Esophagus mucosa (tissue), 1 donor: ENCODE data around the gene C19orf67. TPM values are rescaled to one million over a fixed set of nuclear protein-coding genes. Genes with fewer than 3 reads are reported as not detected.
A peak's percentile ranks its signal among the peaks of the same experiment; 100 is the strongest.
"Not testable (repeated sequence)": the region's sequence is repeated elsewhere in the genome, so short reads cannot be mapped to it uniquely, and the experiment has no call there.

ENCODE experiments used
- ATAC-seq: fragments of 200-7000 bp; cut with Tn5 transposase; one replicate; pipeline ENCODE4 v1.9.1; 2020
- total RNA-seq: library from RNA; stranded (reverse); gene quantifications from one replicate; pipeline ENCODE4 v1.2.4, GENCODE V29; 2023
- donor health status: DM: yes; HTN: yes; CAD: no.

Gene C19orf67
- total RNA-seq, 1 donor from 2014 or later, result 0.12 TPM

DNA sequence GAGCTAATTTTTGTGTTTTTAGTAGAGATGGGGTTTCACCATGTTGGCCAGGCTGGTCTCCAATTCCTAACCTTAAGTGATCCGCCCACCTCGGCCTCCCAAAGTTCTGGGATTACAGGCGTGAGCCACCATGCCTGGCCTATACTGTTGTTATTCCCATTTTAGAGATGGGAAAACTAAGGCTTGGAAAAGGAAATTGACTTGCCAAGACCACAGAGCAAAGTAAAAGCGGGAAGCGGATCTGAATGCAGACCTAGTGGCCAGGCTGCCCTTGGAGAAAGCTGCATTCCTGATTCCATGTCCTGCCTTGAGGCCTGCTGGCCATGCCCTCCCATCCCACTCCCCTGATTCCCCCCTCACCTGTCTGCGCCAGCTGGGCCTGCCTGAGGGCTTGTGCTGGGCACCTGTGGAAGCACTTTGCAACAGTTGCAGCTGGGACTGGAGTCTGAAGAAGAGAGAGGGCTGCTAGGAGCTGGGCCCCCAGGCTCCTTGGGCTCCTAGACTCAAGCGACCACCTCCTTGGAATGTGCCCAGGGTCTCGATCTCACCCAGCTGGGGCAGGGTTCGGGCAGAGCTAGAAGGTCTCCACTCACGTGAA is 29.4 kb downstream of the C19orf67 start:
- no peak for ATAC-seq

DNA sequence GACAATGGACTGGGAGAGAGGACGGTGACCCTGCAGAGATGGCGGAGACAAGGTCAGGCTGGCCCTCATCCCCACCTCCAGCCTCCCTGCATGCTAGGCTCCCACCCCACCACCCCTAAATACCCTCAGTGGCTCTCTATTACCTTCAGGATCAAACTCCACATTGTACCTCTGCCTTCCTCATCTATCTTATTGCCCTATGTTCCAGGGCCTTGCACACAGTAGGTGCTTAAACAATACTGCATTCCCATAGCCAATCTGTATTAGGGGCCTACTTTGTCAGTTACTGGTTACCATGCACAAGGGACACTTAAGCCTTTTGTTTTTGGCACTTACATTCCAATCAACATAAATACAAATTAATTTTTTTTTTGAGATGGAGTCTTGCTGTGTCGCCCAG is 30.2 kb downstream of the C19orf67 start:
- no peak for ATAC-seq

DNA sequence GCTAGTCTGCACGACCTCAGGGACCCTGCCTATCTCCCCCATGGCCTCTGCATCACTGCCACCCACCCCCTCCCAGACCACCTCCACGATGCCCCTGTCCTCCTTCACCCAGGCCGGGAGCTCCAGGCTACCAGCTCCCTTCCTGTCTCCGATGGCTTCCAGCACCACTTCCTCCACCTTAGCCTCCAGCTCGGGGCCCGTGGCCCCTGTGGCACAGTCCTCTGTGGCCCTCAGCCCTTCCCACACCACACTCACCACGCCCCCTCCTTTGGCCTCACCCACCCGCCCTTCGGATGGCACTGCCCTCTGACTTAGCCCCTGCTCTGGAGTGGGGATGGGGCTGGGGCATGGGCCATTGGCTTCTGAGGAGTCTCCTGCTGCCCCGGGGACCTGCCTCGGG is 30.9 kb downstream of the C19orf67 start:
- no peak for ATAC-seq

DNA sequence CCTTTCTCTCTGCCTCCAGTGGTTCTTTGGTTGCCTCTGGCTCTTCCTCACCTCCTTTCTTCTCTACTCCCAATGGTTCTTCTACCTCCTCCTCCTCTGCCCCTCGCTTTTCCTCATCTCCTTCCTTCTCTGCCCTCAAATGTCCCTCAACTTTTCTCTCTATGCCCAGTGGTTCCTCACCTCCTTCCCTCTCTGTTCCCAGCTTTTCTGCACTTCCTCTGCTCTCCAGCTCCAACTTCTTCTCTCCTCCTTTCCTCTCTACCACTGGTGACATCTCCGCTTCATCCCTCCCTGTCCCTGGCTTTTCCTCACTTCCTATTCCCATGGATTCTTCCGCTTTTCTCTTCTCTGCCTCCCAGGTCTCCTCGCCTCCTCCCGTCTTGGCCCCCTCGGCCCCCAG is 31.5 kb downstream of the C19orf67 start:
- ATAC-seq, result no peak

DNA sequence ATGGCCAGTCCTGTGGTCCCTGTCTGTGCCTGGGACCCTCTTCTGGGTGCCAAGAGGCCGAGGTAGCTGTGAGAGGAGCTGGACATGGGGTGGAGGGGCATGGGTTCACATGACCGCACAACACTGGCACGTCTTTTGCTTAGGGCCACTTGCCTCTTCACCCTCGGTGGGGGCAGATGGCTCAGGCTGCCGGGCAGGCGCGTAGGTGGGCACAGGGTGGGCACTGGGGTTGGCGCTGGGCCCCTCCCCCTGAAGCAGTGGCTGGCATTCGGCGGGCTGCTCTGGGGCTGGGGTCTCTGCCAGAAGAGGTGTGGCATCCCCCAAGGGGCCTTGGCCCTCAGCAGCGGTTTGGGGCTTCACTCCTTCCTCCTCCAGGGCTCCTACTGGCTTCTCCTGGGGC is 32.1 kb downstream of the C19orf67 start:
- peak; percentile 10 for ATAC-seq

DNA sequence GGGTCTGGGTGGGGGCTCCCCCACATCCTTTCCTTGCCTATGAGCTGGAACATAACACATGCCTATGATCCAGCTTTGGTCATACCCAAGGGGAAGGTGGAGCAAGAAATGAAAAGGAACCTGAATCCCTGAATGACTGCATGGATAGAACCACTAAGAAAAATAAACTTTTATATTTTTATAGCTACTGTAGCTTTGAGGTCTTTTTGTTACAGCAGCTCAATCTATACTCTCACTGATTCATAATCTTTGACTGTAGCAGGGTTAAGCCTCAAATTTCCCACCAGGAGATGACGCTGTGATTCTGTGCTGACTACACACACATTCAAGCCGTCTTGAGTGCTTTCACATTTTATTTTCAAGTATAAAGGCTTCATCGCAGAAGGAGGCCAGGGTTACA is 32.6 kb downstream of the C19orf67 start:
- no peak for ATAC-seq

DNA sequence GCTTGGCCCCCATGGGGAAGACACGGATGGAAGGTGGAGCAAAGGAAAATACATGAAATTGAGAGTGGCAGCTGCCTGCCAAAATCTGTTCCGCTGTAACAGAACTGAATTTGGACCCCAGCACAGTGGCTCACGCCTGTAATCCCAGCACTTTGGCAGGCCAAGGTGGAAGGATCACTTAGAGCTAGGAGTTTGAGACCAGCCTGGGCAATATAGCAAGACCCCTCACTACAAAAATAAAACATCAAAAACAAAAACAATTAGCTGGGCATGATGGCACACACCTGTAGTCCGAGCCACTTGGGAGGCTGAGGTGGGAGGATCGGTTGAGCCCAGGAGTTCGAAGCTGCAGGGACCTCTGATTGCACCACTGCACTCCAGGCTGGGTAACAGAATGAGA is 33.1 kb downstream of the C19orf67 start:
- ATAC-seq, result no peak

DNA sequence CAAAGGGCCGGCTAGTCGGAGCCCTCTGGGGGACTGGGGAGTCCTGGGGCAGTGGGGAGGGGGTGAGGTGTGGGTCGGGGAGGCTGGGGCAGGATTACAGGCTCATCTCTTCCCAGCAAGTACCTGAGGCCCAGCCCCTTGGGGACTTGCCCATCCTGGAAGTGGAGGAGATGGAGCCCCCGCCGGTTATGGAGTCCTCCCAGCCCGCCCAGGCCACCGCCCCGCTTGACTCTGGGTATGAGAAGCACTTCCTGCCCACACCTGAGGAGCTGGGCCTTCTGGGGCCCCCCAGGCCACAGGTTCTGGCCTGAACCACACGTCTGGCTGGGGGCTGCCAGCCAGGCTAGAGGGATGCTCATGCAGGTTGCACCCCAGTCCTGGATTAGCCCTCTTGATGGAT is 33.6 kb downstream of the C19orf67 start:
- no peak for ATAC-seq

DNA sequence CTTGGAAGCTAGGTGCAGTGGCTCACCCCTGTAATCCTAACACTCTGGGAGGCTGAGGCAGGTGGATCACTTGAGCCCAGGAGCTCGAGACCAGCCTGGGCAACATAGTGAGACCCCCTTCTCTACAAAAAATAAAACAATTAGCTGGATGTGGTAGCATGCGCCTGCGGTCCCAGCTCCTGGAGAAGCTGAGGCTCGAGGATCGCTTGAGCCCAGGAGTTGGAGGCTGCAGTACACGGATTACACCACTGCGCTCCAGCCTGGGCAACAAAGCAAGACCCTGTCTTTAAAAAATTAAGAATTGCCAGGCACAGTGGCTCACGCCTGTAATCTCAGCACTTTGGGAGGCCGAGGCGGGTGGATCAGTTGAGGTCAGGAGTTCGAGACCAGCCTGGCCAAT is 34.6 kb downstream of the C19orf67 start:
- ATAC-seq, result not testable (repeated sequence)

DNA sequence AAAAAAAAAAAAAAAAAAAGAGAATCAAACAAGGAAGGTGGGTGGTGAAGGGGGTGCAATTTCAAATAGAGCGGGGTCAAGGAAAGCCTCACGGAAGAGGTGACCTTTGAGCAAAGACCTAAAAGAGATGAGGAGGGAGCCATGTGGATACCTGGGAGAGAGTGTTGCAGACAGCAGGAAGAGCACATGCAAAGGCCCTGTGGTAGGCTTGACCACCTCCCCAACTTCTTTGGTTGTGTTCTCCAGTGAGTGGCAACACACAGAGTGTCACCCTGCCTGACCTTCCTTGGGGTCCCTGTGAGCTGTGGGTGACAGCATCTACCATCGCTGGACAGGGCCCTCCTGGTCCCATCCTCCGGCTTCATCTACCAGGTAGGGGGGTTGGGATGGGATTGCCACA is 35.1 kb downstream of the C19orf67 start:
- ATAC-seq, result no peak

DNA sequence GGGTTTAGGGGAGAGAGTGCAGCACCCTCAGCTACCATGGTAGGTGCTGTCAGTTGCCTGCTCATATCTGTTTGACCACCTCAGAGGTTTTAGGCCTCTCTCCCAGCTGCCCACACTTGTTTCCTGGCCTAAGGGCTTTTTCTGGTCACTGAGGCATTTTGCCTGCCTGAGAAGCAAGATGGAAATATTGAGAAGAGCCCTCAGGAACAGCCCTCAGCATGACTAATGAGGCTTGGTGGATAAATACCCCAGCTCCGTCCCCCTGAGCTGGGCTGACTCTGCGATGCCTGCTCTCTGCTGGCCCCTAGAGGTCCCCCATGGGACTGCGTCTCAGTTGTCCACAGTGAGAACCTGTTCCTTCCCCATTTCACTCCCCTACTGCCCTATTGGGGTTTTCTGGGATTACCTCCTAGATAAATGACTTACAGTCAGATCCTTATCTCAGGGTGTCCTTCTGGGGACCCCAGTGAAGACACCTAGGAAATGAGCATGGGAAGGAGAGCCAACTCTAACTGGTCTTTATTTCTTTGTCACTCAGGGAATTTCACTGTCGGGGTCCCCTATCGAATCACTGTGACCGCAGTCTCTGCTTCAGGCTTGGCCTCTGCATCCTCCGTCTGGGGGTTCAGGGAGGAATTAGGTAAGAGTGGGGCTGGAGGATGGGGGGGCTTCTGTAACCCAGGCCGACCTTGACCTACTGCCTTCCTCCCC is 37.0 kb downstream of the C19orf67 start:
- ATAC-seq, result peak; percentile 73

DNA sequence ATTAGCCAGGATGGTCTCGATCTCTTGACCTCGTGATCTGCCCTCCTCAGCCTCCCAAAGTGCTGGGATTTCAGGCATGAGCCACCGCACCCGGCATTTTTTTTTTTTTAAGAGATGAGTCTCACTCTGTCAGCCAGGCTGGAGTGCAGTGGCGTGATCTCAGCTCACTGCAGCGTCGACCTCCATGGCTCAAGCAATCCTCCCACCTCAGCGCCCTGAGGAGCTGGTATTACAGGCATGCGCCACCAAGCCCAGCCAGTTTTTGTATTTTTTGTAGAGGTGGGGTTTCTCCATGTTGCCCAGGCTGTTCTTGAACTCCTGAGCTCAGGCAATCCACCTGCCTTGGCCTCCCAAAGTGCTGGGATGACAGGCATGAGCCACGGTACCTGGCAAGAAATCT is 37.7 kb downstream of the C19orf67 start:
- not testable (repeated sequence) for ATAC-seq

DNA sequence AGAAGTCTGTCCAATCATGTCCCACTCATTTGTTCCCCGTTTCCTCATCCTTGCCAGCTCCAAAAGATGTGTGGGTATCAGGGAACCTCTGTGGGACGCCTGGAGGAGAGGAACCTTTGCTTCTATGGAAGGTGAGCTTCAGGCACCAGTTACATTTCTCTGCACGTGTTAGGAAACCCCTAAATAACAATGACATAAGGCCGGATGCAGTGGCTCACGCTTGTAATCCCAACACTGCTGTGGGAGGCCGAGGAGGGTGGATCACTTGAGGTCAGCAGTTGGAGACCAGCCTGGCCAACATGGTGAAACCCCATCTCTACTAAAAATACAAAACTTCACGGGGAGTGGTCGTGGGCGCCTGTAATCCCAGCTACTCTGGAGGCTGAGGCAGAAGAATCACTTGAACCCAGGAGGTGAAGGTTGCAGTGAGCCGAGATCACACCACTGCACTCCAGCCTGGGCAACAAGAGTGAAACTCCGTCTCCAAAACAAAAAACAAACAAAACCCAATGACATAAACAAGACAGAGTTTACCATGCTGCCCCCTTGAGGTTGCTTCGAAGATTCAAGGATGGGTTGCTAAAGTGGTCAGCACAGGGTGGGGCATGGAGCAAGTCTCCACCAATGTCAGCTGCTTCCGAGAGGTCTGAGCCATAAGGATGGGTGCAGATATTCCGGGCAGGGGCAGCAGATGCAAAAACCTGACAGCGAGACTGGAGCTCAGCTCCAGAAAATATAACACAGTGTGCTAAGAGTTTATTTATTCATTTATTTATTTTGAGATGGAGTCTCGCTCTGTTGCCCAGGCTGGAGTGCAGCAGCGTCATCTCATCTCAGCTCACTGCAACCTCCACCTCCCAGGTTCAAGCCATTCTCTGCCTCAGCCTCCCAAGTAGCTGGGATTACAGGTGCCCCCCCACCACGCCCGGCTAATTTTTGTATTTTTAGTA is 42.6 kb downstream of the C19orf67 start:
- peak; percentile 49 for ATAC-seq

DNA sequence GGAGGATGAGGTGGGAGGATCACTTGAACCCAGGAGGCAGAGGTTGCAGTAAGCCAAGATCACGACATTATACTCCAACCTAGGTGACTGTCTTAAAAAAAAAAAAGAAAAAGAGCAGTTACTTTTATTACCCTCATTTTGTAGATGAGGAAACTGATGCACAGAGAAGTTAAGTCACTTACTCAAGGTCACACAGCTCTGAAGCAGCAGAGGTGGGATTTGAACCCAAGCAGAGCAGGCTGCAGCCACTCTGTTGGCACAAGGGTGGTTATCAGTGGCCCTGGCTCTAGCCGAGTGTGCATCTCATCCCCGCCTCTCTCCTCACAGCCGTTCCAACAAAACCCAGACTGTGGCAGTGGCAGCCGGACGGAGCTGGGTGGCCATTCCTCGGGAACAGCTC is 46.4 kb downstream of the C19orf67 start:
- ATAC-seq, result no peak

DNA sequence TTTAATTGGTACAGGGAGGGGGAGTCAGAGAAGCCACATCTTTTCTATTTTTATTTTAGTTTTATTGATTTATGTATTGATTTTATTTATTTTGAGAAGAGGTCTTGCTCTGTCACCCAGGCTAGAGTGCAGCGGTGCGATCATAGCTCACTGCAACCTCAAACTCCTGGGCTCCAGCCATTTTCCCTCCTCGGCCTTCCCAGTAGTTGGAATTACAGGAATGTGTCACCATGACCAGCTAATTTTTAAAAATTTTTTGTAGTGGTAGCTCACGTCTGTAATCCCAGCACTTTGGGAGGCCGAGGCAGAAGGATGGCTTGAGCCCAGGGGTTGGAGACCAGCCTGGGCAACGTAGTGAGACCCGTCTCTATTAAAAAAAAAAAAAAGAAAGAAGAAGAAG is 49.9 kb downstream of the C19orf67 start:
- no peak for ATAC-seq

DNA sequence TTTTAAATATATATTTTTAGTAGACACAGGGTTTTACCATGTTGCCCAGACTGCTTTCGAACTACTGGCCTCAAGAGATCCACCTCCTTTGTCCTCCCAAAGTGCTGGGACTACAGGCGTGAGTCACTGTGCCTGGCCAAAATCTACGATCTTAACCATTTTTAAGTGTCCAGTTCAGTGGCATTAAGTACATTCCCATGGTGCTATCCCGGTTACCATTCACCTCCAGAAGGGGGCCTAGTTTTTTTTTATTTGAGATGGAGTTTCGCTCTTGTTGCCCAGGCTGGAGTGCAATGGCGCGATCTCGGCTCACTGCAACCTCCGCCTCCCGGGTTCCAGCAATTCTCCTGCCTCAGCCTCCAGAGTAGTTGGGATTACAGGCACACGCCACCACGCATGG is 50.4 kb downstream of the C19orf67 start:
- ATAC-seq, result not testable (repeated sequence)

DNA sequence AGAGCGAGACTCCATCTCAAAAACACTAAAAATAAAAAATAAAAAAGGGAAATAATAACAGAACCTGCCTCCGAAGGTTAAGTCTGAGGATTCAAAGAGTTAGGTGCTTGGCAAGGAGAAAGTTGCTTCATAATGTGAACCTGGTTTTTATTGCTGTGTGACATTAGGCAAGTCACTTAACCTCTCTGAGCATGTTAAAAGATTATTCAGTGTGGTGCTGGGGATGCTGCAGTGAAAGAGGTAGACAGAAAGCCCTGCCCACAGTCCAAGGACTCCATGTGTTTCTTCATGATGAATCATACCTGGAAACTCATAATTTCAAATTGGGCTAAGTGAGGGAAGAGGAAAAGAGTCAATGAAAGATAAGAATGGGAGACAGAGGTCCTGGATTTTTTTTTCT is 51.6 kb downstream of the C19orf67 start:
- ATAC-seq, result no peak

DNA sequence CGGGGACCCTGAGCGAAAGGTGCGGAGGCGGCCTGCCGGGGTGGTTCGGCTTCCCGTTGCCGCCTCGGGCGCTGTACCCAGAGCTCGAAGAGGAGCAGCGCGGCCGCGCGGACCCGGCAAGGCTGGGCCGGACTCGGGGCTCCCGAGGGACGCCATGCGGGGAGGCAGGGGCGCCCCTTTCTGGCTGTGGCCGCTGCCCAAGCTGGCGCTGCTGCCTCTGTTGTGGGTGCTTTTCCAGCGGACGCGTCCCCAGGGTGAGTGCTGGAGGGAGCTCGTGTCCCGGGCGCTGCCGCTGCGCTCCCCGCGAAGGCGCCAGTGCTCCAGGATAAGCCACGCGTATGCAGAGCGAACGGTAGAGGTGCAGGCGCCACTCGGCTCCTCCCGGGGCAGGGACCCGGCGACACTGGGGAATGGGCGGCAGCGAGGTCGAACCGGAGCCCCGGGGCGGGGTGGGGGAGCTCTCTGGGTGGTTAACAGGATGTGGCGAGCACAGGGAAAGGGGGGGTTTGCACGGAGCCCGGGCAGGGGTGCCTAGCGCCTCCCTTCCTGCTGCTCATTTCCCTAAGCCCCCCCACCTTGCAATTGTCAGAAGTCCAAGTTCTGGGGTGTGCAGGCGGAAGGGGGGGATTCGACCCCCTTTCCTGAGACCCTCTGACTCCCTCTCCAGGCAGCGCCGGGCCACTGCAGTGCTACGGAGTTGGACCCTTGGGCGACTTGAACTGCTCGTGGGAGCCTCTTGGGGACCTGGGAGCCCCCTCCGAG is 53.7 kb downstream of the C19orf67 start, which contains the start of gene IL27RA:
Gene IL27RA, plus strand, starts transcription at position 44 of the 762 bp plus-strand sequence. Its CDS starts 111 bp downstream, at position 155.
- ATAC-seq, result peak; percentile 68
